ENCODE measurements around the gene WNT9A.
A peak's percentile ranks its signal among the peaks of the same experiment; 100 is the strongest.
"Not testable (repeated sequence)": the region's sequence is repeated elsewhere in the genome, so short reads cannot be mapped to it uniquely, and the experiment has no call there.

Gene WNT9A

GRCh38 chr1:227947676-227948492, at the start of gene WNT9A:
Gene WNT9A, minus strand, starts transcription at chr1:227947932. Its CDS starts 45 bp downstream, at chr1:227947887.
- Histone ChIP-seq H3K4me3 (ENCODE audit: low read length) (no peak within 1 kb of the TSS), H3K9me3 (ENCODE audit: control insufficient read depth, low read length) (no peaks in the 10 kb centered on the region), H3K27me3 (ENCODE audit: control insufficient read depth, insufficient read depth, low read length) (peaks cover 29% of the 10 kb centered on the region), H3K4me1 (ENCODE audit: control insufficient read depth, insufficient read depth, low read length) (peaks cover 25% of the 10 kb centered on the region), H3K36me3 (ENCODE audit: control insufficient read depth, insufficient read depth, low read length) (no peaks in the 10 kb centered on the region), H3K9ac (ENCODE audit: low read length) (peak within 1 kb of the TSS; percentile 41)

DNA sequence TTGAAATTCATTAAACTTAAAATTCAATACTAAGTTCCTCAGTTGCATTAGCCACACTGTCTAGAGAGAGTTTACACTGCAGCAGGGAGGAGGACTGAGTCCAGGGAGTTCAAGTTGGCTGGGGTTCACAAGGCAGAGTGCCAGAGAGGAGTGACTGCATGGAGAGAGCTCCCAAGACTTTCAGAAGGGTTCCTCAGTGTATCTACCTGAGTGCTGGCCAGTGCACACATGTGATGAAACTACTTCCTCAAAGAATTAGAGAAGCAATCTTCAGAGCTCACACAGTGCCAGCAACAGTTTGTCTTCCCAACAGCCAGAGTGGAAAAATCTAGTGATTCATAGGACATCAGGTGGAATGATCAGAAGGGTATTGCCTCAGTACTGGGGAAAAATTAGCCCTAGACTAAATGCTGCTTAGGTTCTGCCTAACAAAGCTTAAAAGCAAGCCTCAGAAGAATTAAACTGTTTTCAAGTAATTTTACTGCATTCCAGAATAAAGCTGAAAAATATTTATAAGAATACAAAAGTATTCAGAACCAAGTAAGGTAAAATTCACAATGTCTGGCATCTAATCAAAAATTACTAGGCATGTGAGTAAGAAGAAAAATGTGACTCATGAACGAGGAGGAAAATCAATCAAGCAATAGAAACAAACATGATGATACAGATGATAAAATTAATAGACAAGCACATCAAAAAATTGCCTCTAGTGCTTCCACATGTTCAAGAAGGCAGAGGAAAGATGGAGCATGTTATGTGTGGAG, 48.6 kb upstream of the WNT9A start:
- Histone ChIP-seq H3K27me3 (ENCODE audit: control insufficient read depth, insufficient read depth, low read length) (no peaks in the 10 kb centered on the region), H3K36me3 (ENCODE audit: control insufficient read depth, insufficient read depth, low read length) (no peaks in the 10 kb centered on the region), H3K9me3 (ENCODE audit: control insufficient read depth, low read length) (no peaks in the 10 kb centered on the region), H3K4me3 (ENCODE audit: low read length) (no peak overlapping the region), H3K4me1 (ENCODE audit: control insufficient read depth, insufficient read depth, low read length) (no peaks in the 10 kb centered on the region), H3K9ac (ENCODE audit: low read length) (no peak overlapping the region)

DNA sequence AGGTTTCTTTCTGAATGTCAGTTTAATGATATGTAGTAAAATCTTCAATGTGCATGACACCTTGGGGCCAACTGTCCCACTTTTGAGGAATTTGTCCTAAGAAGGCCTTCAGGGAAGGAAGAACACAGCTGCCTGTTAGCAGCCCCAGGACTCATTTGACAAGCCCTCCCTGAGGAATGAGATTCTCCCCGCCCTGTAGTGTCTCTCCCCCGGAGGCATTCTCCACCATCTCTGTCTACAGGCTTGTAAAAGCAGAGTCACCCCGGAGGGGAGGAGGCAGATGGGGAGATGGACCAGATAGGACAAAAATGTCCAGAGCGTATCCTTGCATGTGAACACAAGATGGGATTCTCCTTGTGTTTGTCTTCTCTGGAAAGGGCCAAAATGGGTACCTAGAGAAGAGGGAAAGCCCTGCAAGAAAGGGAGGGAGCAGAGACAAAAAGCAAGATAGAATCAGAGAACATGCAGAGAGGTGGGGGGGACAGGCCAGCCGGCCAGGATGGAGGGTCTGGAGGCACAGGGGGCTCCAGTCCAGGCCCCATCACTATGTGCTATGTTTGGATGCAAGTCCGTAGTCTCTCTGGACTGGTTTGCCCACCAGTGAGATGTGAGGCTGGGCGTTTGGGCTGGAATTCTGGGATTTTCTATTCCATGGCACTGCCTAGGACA, 47.0 kb upstream of the WNT9A start:
- Histone ChIP-seq H3K9me3 (ENCODE audit: control insufficient read depth, low read length) (no peaks in the 10 kb centered on the region), H3K27me3 (ENCODE audit: control insufficient read depth, insufficient read depth, low read length) (no peaks in the 10 kb centered on the region)

GRCh38 chr1:227987181-227987580, 39.4 kb upstream of the WNT9A start:
- no peaks in the 10 kb centered on the region for H3K9me3 ChIP-seq (ENCODE audit: control insufficient read depth, low read length)
- no peaks in the 10 kb centered on the region for H3K4me1 ChIP-seq (ENCODE audit: control insufficient read depth, insufficient read depth, low read length)
- H3K36me3 ChIP-seq (ENCODE audit: control insufficient read depth, insufficient read depth, low read length): no peaks in the 10 kb centered on the region
- H3K4me3 ChIP-seq (ENCODE audit: low read length): no peak overlapping the region
- H3K9ac ChIP-seq (ENCODE audit: low read length): no peak overlapping the region
- peaks cover 4% of the 10 kb centered on the region for H3K27me3 ChIP-seq (ENCODE audit: control insufficient read depth, insufficient read depth, low read length)

More for the DNA sequence above, 47.0 kb upstream of the WNT9A start:
- H3K9ac ChIP-seq (ENCODE audit: low read length): no peak overlapping the region
- H3K4me1 ChIP-seq (ENCODE audit: control insufficient read depth, insufficient read depth, low read length): no peaks in the 10 kb centered on the region
- H3K4me3 ChIP-seq (ENCODE audit: low read length): no peak overlapping the region
- H3K36me3 ChIP-seq (ENCODE audit: control insufficient read depth, insufficient read depth, low read length): no peaks in the 10 kb centered on the region

DNA sequence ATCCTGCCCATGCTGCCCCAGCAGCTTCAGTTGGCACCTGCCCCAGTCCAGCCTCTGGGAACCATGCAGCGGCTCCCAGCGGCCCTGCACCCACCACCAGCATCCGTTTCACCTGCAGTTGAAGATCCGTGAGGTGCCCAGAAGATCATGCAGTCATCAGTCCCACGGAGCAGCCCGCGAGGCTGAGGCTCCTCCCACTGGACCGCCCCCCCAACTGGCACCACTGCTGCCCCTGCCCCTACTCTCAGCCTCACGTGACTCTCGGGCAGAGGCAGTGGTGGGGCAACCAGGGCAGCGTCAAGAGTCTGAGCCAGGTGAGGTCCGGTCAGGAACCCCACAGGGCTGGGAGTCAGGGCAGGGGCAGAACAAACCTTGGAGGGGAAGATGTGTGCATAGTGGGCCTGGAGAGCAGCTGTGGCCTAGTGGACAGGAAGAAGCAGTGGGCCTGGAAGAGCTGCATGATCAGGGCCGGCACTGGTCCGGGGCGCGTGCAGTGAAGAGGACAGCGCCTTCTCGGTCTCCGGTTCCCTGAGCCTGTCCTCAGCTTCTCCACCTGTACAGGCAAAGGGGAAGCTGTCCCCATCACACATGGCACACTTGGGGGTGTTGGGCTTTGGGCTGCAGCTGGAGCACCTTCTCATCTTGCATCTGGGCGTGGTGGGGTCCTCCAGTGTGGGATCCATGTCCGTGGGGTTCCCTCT, 28.0 kb upstream of the WNT9A start:
- H3K27me3 ChIP-seq (ENCODE audit: control insufficient read depth, insufficient read depth, low read length); H3K9me3 ChIP-seq (ENCODE audit: control insufficient read depth, low read length); H3K4me3 ChIP-seq (ENCODE audit: low read length); H3K9ac ChIP-seq (ENCODE audit: low read length); H3K36me3 ChIP-seq (ENCODE audit: control insufficient read depth, insufficient read depth, low read length); H3K4me1 ChIP-seq (ENCODE audit: control insufficient read depth, insufficient read depth, low read length): not testable (repeated sequence)

DNA sequence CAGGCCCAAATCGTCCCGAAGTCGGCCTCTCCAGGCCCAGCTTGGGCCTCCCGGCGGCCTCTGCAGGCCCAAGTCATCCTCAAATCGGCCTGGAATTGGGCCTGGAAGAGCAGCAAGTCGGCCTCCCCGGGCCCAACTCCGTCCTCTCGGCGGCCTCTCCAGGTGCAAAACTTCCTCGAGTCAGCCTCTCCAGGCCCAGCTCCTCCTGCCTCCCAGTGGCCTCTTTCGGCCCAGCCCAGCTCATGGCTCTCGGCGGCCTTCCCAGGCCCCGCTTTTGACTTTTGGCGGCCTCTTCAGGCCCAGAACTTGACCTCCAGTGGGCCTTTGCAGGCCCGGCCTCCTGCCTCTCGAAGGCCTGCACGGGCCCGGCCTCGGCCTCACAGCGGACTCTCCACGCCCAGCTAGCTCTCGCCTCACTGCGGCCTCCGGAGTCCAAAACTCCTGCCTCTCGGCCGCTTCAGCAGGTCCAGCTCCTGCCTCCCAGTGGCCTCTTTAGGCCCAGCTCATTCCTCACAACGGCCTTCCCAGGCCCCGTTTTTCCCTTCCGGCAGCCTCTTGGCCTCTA, 26.1 kb upstream of the WNT9A start:
- H3K4me1 ChIP-seq (ENCODE audit: control insufficient read depth, insufficient read depth, low read length); H3K4me3 ChIP-seq (ENCODE audit: low read length); H3K27me3 ChIP-seq (ENCODE audit: control insufficient read depth, insufficient read depth, low read length); H3K9me3 ChIP-seq (ENCODE audit: control insufficient read depth, low read length); H3K36me3 ChIP-seq (ENCODE audit: control insufficient read depth, insufficient read depth, low read length); H3K9ac ChIP-seq (ENCODE audit: low read length): not testable (repeated sequence)

GRCh38 chr1:227972843-227973374, 25.2 kb upstream of the WNT9A start:
- H3K4me3 ChIP-seq (ENCODE audit: low read length); H3K36me3 ChIP-seq (ENCODE audit: control insufficient read depth, insufficient read depth, low read length); H3K27me3 ChIP-seq (ENCODE audit: control insufficient read depth, insufficient read depth, low read length); H3K9me3 ChIP-seq (ENCODE audit: control insufficient read depth, low read length); H3K4me1 ChIP-seq (ENCODE audit: control insufficient read depth, insufficient read depth, low read length); H3K9ac ChIP-seq (ENCODE audit: low read length): not testable (repeated sequence)

DNA sequence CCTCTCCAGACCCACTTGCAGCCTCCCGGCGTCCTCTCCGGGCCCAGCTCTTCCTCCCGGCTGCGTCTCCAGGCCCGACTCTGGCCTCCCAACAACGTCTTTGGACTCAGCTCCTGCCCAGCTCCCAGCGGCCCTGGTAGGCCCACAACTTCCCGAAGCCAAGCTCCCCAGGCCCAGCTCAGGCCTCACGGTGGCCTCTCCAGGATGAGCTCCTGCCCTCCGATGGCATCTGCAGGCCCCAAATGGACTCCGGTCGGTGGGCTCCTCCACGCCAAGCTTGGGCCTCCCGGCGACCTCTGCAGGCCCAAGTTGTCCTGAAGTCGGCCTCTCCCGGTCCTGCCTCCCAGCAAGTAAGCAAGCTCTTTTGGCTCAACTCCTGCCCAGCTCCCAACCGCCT, 24.5 kb upstream of the WNT9A start:
- H3K4me3 ChIP-seq (ENCODE audit: low read length); H3K9ac ChIP-seq (ENCODE audit: low read length); H3K9me3 ChIP-seq (ENCODE audit: control insufficient read depth, low read length); H3K4me1 ChIP-seq (ENCODE audit: control insufficient read depth, insufficient read depth, low read length); H3K27me3 ChIP-seq (ENCODE audit: control insufficient read depth, insufficient read depth, low read length); H3K36me3 ChIP-seq (ENCODE audit: control insufficient read depth, insufficient read depth, low read length): not testable (repeated sequence)

GRCh38 chr1:227971643-227972282, 24.0 kb upstream of the WNT9A start:
- not testable (repeated sequence) for H3K4me1 ChIP-seq (ENCODE audit: control insufficient read depth, insufficient read depth, low read length); H3K9me3 ChIP-seq (ENCODE audit: control insufficient read depth, low read length); H3K27me3 ChIP-seq (ENCODE audit: control insufficient read depth, insufficient read depth, low read length); H3K4me3 ChIP-seq (ENCODE audit: low read length); H3K36me3 ChIP-seq (ENCODE audit: control insufficient read depth, insufficient read depth, low read length); H3K9ac ChIP-seq (ENCODE audit: low read length)

GRCh38 chr1:227971216-227971615, 23.5 kb upstream of the WNT9A start:
- H3K9me3 ChIP-seq (ENCODE audit: control insufficient read depth, low read length); H3K4me1 ChIP-seq (ENCODE audit: control insufficient read depth, insufficient read depth, low read length); H3K27me3 ChIP-seq (ENCODE audit: control insufficient read depth, insufficient read depth, low read length); H3K4me3 ChIP-seq (ENCODE audit: low read length); H3K36me3 ChIP-seq (ENCODE audit: control insufficient read depth, insufficient read depth, low read length); H3K9ac ChIP-seq (ENCODE audit: low read length): not testable (repeated sequence)

Data from mucosa of stomach (tissue), 1 donor.